Endothelial cell (in vitro differentiated cells): ENCODE measurements around the gene CERK. TPM values are rescaled to one million over a fixed set of nuclear protein-coding genes. Genes with fewer than 3 reads are reported as not detected.

Source experiments
- DNase-seq: peaks from one replicate; pipeline ENCODE4 v3.0.0; 2021; ENCODE audit warnings: low spot score
- H3K27ac Mint-ChIP-seq: one replicate; pipeline ENCODE4 v1.8.0; 2021; ENCODE audit warnings: mixed read lengths, inconsistent platforms; ENCODE audit not compliant: unreplicated experiment
- H3K27me3 Mint-ChIP-seq: one replicate; pipeline ENCODE4 v1.8.0; 2021; ENCODE audit warnings: mild to moderate bottlenecking, moderate library complexity, mixed read lengths, inconsistent platforms; ENCODE audit not compliant: unreplicated experiment
- H3K36me3 Mint-ChIP-seq: one replicate; pipeline ENCODE4 v1.8.0; 2021; ENCODE audit warnings: mild to moderate bottlenecking, low read depth, mixed read lengths, inconsistent platforms; ENCODE audit not compliant: unreplicated experiment
- H3K4me1 Mint-ChIP-seq: one replicate; pipeline ENCODE4 v1.8.0; 2021; ENCODE audit warnings: mild to moderate bottlenecking, mixed read lengths, inconsistent platforms; ENCODE audit not compliant: unreplicated experiment
- H3K4me3 Mint-ChIP-seq: one replicate; pipeline ENCODE4 v1.8.0; 2021; ENCODE audit warnings: mild to moderate bottlenecking, mixed read lengths, inconsistent platforms; ENCODE audit not compliant: unreplicated experiment
- H3K9me3 Mint-ChIP-seq: one replicate; pipeline ENCODE4 v1.8.0; 2021; ENCODE audit warnings: mixed read lengths, inconsistent platforms; ENCODE audit not compliant: unreplicated experiment
- total RNA-seq: library from RNA; stranded (reverse); fragmentation: NEBNext Ultra II Directional; extraction: Animal tissue kit (Norgen Biotek cat#: 25700); gene quantifications from one replicate; pipeline ENCODE4 v1.2.1, GENCODE V29; 2021; ENCODE audit not compliant: unreplicated experiment
- TF ChIP-seq, protein P1 (sequence below): fragments of 200-600 bp; sonication (generic); IDR thresholded peaks from one replicate; pipeline ENCODE4 v1.5.0; 2021; ENCODE audit warnings: antibody characterized with exemption; ENCODE audit not compliant: unreplicated experiment

The CERK gene
- total RNA-seq, 1 donor from 2014 or later: 57.7 TPM

DNA sequence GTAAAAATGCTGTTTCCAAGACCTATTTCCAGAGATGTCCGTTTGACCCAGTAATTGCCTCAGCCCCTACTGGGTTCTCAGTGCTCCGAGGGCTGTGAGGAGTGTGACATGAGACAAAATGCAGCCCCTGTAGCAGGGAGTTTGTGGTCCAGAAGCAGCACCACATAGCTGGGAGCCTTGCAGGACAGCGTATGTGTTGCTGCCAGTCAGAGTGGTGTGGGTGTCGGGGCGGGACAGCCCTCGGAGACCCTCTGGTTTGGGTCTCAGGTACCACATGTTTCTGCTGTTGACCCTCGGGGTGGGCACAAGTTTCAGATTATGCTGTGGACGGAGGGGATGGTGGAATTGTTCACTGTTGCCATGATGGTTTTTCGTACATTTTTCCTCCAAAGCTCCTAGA is 41.6 kb upstream of the CERK start:
- Mint-ChIP-seq H3K27ac (no peak overlapping the region), H3K4me1 (peaks cover 17% of the 10 kb centered on the region), H3K4me3 (no peak overlapping the region), H3K27me3 (peaks cover 6% of the 10 kb centered on the region), H3K36me3 (peaks cover 13% of the 10 kb centered on the region), H3K9me3 (no peaks in the 10 kb centered on the region)
- TF ChIP-seq, protein P1, sequence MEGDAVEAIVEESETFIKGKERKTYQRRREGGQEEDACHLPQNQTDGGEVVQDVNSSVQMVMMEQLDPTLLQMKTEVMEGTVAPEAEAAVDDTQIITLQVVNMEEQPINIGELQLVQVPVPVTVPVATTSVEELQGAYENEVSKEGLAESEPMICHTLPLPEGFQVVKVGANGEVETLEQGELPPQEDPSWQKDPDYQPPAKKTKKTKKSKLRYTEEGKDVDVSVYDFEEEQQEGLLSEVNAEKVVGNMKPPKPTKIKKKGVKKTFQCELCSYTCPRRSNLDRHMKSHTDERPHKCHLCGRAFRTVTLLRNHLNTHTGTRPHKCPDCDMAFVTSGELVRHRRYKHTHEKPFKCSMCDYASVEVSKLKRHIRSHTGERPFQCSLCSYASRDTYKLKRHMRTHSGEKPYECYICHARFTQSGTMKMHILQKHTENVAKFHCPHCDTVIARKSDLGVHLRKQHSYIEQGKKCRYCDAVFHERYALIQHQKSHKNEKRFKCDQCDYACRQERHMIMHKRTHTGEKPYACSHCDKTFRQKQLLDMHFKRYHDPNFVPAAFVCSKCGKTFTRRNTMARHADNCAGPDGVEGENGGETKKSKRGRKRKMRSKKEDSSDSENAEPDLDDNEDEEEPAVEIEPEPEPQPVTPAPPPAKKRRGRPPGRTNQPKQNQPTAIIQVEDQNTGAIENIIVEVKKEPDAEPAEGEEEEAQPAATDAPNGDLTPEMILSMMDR: no peak
- no peak for DNase-seq

DNA sequence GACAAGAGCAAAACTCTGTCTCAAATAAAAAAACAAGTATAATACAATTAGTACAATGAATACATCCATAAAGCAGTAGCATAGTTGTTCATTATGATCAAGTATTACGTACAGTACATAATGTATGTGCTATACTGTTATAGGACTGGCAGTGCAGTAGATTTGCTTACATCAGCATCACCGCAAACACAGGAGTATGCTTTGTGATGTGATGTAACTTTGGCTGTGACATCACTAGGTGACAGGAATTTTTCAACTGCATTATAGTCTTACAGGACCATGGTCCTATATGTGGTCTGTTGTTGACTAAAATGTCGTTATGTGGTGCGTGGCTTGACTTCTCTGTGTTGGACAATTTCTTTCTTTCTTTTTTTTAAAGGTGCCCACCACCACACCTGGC is 41.0 kb upstream of the CERK start:
- Mint-ChIP-seq H3K4me3 (no peak overlapping the region), H3K27me3 (peaks cover 6% of the 10 kb centered on the region), H3K27ac (no peak overlapping the region)

DNA sequence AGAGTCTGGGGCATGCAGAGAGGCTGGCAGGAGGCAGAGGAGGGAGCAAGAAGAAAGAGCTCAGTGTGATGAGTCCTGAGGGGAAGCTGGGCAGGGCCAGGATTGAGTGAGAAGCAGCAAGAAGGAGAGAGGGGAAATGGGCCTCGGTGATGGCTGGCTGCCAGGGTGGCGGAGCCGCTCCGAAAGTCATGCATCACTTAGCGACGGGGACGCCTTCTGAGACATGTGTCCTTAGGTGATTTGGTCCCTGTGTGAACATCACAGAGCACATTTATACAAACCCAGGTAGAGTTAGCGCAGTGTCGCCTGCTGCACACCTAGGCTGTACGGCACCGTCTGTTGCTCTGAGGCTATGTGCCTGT is 39.5 kb upstream of the CERK start:
- peaks cover 17% of the 10 kb centered on the region for H3K4me1 Mint-ChIP-seq
- no peak for DNase-seq
- H3K27ac Mint-ChIP-seq: no peak overlapping the region

More for the DNA sequence above, 41.0 kb upstream of the CERK start:
- TF ChIP-seq, protein P1: no peak
- Mint-ChIP-seq H3K4me1 (peaks cover 17% of the 10 kb centered on the region), H3K36me3 (peaks cover 9% of the 10 kb centered on the region), H3K9me3 (no peaks in the 10 kb centered on the region)
- DNase-seq: no peak

DNA sequence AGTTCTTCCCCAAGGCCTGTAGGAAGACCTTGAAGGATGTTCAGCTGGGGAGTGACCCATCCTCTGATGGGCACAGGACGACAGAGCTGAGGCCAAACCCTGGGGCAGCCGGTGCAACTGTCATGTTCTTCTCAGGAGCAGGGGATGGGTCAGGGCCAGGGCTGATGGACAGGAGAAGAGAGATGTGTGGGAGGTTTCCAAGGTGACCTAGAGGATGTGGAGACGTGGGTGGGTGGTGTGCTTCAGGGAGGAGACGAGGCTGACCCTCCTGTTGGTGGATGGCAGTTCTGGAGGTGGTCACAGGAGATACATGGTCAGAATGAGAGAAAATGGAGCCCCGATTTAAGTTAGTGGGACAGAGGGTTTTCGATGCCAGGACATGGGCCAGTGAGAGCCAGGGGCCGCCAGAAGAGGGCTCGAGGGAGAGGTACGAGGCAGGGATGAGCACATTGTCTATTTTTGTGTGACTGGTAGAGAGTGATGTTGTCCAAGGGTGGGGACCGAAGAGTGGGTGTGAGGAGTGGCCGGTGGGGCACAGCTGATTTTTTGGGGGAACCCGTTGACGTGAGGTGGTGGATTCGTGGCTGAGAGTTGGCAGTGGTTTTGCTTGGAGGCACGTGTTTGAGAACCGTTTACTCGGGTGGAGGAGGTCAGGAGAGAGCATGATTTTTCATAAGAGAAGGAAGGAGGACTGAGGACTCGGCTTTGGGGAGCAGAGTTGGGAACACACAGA is 39.0 kb upstream of the CERK start:
- Mint-ChIP-seq H3K4me3 (no peak overlapping the region), H3K27ac (peak overlapping the region; percentile 19), H3K9me3 (no peaks in the 10 kb centered on the region), H3K4me1 (peaks cover 17% of the 10 kb centered on the region), H3K36me3 (peaks cover 6% of the 10 kb centered on the region), H3K27me3 (peaks cover 4% of the 10 kb centered on the region)
- TF ChIP-seq, protein P1: no peak
- DNase-seq: no peak

More for the DNA sequence above, 39.5 kb upstream of the CERK start:
- Mint-ChIP-seq H3K4me3 (no peak overlapping the region), H3K36me3 (peaks cover 9% of the 10 kb centered on the region), H3K9me3 (no peaks in the 10 kb centered on the region), H3K27me3 (peaks cover 4% of the 10 kb centered on the region)
- TF ChIP-seq, protein P1: no peak

DNA sequence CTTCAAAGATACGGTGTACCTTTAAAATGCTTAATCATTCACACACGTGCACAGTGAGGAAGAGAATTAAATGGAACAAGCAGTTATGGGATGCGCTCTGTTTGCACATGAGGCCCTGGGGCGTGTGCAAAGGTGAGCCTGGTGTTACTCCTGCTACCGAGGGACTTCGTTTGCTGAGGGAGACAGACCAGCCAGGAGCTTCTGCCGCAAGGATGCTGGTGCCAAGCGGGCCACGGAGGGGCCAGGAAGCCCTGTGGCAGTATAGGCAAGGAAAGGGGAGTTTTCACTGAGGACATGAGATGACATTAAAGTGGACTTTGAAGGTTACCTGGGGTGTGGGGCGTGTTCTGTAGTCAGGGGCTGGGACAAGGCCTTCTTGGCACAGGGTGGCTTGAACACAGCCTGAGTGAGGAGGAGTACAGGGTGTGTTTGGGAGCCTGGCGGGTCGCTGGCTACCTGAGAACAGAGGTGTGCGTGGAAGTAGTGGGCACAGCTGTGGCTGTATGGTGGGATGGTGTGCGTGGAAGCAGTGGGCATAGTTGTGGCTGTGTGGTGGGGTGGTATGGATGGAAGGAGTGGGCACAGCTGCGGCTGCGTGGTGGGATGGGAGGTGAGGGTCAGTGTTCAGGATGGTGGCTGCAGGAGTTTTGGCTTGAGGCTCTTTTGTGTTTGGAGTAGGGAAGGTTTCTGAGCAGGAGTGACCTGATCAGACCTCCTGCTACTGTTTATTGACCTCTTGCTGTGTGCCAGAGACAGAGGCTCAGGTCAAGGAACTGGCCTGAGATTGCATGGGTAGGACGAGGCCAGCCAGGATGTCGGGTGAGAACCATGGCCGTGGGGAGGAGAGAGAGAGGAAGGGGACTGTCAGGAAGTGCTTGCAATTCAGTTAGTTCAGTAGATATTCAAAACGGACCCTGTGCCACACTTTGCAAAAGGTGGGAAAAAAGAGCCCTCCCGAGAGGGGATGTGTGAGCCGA is 38.1 kb upstream of the CERK start:
- no peaks in the 10 kb centered on the region for H3K9me3 Mint-ChIP-seq
- no peak for DNase-seq
- H3K4me3 Mint-ChIP-seq: no peak overlapping the region
- peaks cover 4% of the 10 kb centered on the region for H3K27me3 Mint-ChIP-seq
- peaks cover 17% of the 10 kb centered on the region for H3K4me1 Mint-ChIP-seq
- H3K36me3 Mint-ChIP-seq: peaks cover 6% of the 10 kb centered on the region
- TF ChIP-seq, protein P1: no peak
- H3K27ac Mint-ChIP-seq: peak overlapping the region; percentile 26
